ENCODE data around the gene IKZF3.

The IKZF3 gene

GRCh38 chr17:39823407-39824054 is 40.6 kb downstream of the IKZF3 start:
- Histone ChIP-seq H4K91ac (ENCODE audit: low read depth, low read length, poor library complexity) (no peak overlapping the region), H2BK5ac (ENCODE audit: low read length) (no peak overlapping the region), H3K4ac (ENCODE audit: low read length) (no peak overlapping the region), H3K36me3 (replicated peaks in 1 of 2; ENCODE audit: control insufficient read depth in 2 of 2, insufficient read depth in 2 of 2, low read length in 2 of 2) (no peaks in the 10 kb centered on the region), H3K27ac (replicated peaks; ENCODE audit: low read length) (no peak overlapping the region), H3K79me1 (ENCODE audit: low read depth, low read length) (no peaks in the 10 kb centered on the region), H4K8ac (ENCODE audit: low read depth, low read length) (no peak overlapping the region), H3K14ac (ENCODE audit: low read length) (no peak overlapping the region), H3K4me1 (ENCODE audit: control insufficient read depth in 2 of 2, insufficient read depth in 1 of 2, low read depth in 1 of 2, low read length in 2 of 2) (peaks cover 0 to 4% of the 10 kb centered on the region in 2 donors), H2AK5ac (ENCODE audit: low read depth, low read length) (no peak overlapping the region), H2BK12ac (ENCODE audit: low read length) (no peak overlapping the region), H2BK120ac (ENCODE audit: low read depth, low read length) (no peak overlapping the region), H3K23ac (ENCODE audit: low read depth, low read length, poor library complexity) (no peak overlapping the region), H3K18ac (ENCODE audit: low read length) (no peak overlapping the region), H2AFZ (ENCODE audit: low read length) (no peak overlapping the region), H2BK15ac (ENCODE audit: low read length) (no peak overlapping the region), H3K9ac (ENCODE audit: low read depth, low read length, poor library complexity) (no peak overlapping the region), H3K4me2 (ENCODE audit: insufficient read depth, low read length, poor library complexity, severe bottlenecking) (no peak overlapping the region), H3K9me3 (replicated peaks in 1 of 2; ENCODE audit: control insufficient read depth in 2 of 2, insufficient read depth in 1 of 2, low read depth in 1 of 2, low read length in 2 of 2) (peaks cover 5 to 10% of the 10 kb centered on the region in 2 donors), H3K27me3 (ENCODE audit: control insufficient read depth in 3 of 3, insufficient read depth in 3 of 3, low read depth in 1 of 3, low read length in 3 of 3) (no peaks in the 10 kb centered on the region), H3K4me3 (ENCODE audit: low read length in 2 of 2) (peak overlapping the region in 1 of 2 donors; percentile 34)
- DNase-seq (ENCODE audit: low spot score), result no peak
- WGBS, 2 donors (ENCODE audit: extremely low coverage in 2 of 2, insufficient read length in 2 of 2, insufficient replicate concordance in 1 of 2), result no CpG with 5 or more reads among the region's 5 CpGs

- Histone ChIP-seq H3K4me3 (ENCODE audit: low read length in 2 of 2) (no peak overlapping the region), H2BK5ac (ENCODE audit: low read length) (no peak overlapping the region)
These were observed 42.1 kb downstream of the IKZF3 start for GRCh38 chr17:39822051-39822451.

GRCh38 chr17:39820987-39821386 is 43.1 kb downstream of the IKZF3 start:
- no CpG with 5 or more reads among the region's 2 CpGs for WGBS, 2 donors (ENCODE audit: extremely low coverage in 2 of 2, insufficient read length in 2 of 2, insufficient replicate concordance in 1 of 2)
- Histone ChIP-seq H2BK12ac (ENCODE audit: low read length) (no peak overlapping the region), H2BK15ac (ENCODE audit: low read length) (no peak overlapping the region)

More at GRCh38 chr17:39822051-39822451, 42.1 kb downstream of the IKZF3 start:
- no peak overlapping the region for H2AK5ac ChIP-seq (ENCODE audit: low read depth, low read length)
- no peak overlapping the region for H3K9ac ChIP-seq (ENCODE audit: low read depth, low read length, poor library complexity)
- no peak overlapping the region for H3K23ac ChIP-seq (ENCODE audit: low read depth, low read length, poor library complexity)
- no peak overlapping the region for H2AFZ ChIP-seq (ENCODE audit: low read length)
- WGBS, 2 donors (ENCODE audit: extremely low coverage in 2 of 2, insufficient read length in 2 of 2, insufficient replicate concordance in 1 of 2), result no CpG with 5 or more reads among the region's 2 CpGs
- H3K14ac ChIP-seq (ENCODE audit: low read length), result no peak overlapping the region
- H2BK15ac ChIP-seq (ENCODE audit: low read length), result no peak overlapping the region
- peaks cover 0 to 4% of the 10 kb centered on the region in 2 donors for H3K4me1 ChIP-seq (ENCODE audit: control insufficient read depth in 2 of 2, insufficient read depth in 1 of 2, low read depth in 1 of 2, low read length in 2 of 2)
- H3K4me2 ChIP-seq (ENCODE audit: insufficient read depth, low read length, poor library complexity, severe bottlenecking), result no peak overlapping the region
- no peaks in the 10 kb centered on the region for H3K36me3 ChIP-seq (replicated peaks in 1 of 2; ENCODE audit: control insufficient read depth in 2 of 2, insufficient read depth in 2 of 2, low read length in 2 of 2)
- H3K27ac ChIP-seq (replicated peaks; ENCODE audit: low read length), result no peak overlapping the region
- H3K79me1 ChIP-seq (ENCODE audit: low read depth, low read length), result no peaks in the 10 kb centered on the region
- H2BK12ac ChIP-seq (ENCODE audit: low read length), result no peak overlapping the region
- no peak overlapping the region for H4K91ac ChIP-seq (ENCODE audit: low read depth, low read length, poor library complexity)
- DNase-seq (ENCODE audit: low spot score), result no peak
- peaks cover 5 to 10% of the 10 kb centered on the region in 2 donors for H3K9me3 ChIP-seq (replicated peaks in 1 of 2; ENCODE audit: control insufficient read depth in 2 of 2, insufficient read depth in 1 of 2, low read depth in 1 of 2, low read length in 2 of 2)
- H2BK120ac ChIP-seq (ENCODE audit: low read depth, low read length), result no peak overlapping the region
- no peak overlapping the region for H4K8ac ChIP-seq (ENCODE audit: low read depth, low read length)
- no peak overlapping the region for H3K4ac ChIP-seq (ENCODE audit: low read length)
- H3K27me3 ChIP-seq (ENCODE audit: control insufficient read depth in 3 of 3, insufficient read depth in 3 of 3, low read depth in 1 of 3, low read length in 3 of 3), result no peaks in the 10 kb centered on the region
- no peak overlapping the region for H3K18ac ChIP-seq (ENCODE audit: low read length)

GRCh38 chr17:39820541-39820940 is 43.6 kb downstream of the IKZF3 start:
- Histone ChIP-seq H2BK15ac (ENCODE audit: low read length) (no peak overlapping the region), H3K79me1 (ENCODE audit: low read depth, low read length) (no peaks in the 10 kb centered on the region), H3K4me2 (ENCODE audit: insufficient read depth, low read length, poor library complexity, severe bottlenecking) (no peak overlapping the region), H3K23ac (ENCODE audit: low read depth, low read length, poor library complexity) (no peak overlapping the region), H3K18ac (ENCODE audit: low read length) (no peak overlapping the region), H4K91ac (ENCODE audit: low read depth, low read length, poor library complexity) (no peak overlapping the region), H3K9ac (ENCODE audit: low read depth, low read length, poor library complexity) (no peak overlapping the region), H3K4me1 (ENCODE audit: control insufficient read depth in 2 of 2, insufficient read depth in 1 of 2, low read depth in 1 of 2, low read length in 2 of 2) (peaks cover 0 to 4% of the 10 kb centered on the region in 2 donors), H2BK12ac (ENCODE audit: low read length) (peak overlapping the region; percentile 3), H3K27ac (replicated peaks; ENCODE audit: low read length) (no peak overlapping the region), H2AK5ac (ENCODE audit: low read depth, low read length) (no peak overlapping the region), H2BK120ac (ENCODE audit: low read depth, low read length) (no peak overlapping the region), H2BK5ac (ENCODE audit: low read length) (no peak overlapping the region), H3K36me3 (replicated peaks in 1 of 2; ENCODE audit: control insufficient read depth in 2 of 2, insufficient read depth in 2 of 2, low read length in 2 of 2) (no peaks in the 10 kb centered on the region), H3K27me3 (ENCODE audit: control insufficient read depth in 3 of 3, insufficient read depth in 3 of 3, low read depth in 1 of 3, low read length in 3 of 3) (peaks cover 0 to 1% (median 0%) of the 10 kb centered on the region in 3 experiments), H2AFZ (ENCODE audit: low read length) (no peak overlapping the region), H3K4me3 (ENCODE audit: low read length in 2 of 2) (no peak overlapping the region), H4K8ac (ENCODE audit: low read depth, low read length) (no peak overlapping the region), H3K14ac (ENCODE audit: low read length) (no peak overlapping the region), H3K9me3 (replicated peaks in 1 of 2; ENCODE audit: control insufficient read depth in 2 of 2, insufficient read depth in 1 of 2, low read depth in 1 of 2, low read length in 2 of 2) (peaks cover 5 to 10% of the 10 kb centered on the region in 2 donors), H3K4ac (ENCODE audit: low read length) (no peak overlapping the region)
- WGBS, 2 donors (ENCODE audit: extremely low coverage in 2 of 2, insufficient read length in 2 of 2, insufficient replicate concordance in 1 of 2), result no CpG with 5 or more reads among the region's 4 CpGs
- DNase-seq (ENCODE audit: low spot score), result peak; percentile 17

More at GRCh38 chr17:39820987-39821386, 43.1 kb downstream of the IKZF3 start:
- Histone ChIP-seq H2AK5ac (ENCODE audit: low read depth, low read length) (no peak overlapping the region), H3K79me1 (ENCODE audit: low read depth, low read length) (no peaks in the 10 kb centered on the region), H2BK5ac (ENCODE audit: low read length) (no peak overlapping the region), H4K8ac (ENCODE audit: low read depth, low read length) (no peak overlapping the region), H4K91ac (ENCODE audit: low read depth, low read length, poor library complexity) (no peak overlapping the region), H3K4me1 (ENCODE audit: control insufficient read depth in 2 of 2, insufficient read depth in 1 of 2, low read depth in 1 of 2, low read length in 2 of 2) (peaks cover 0 to 4% of the 10 kb centered on the region in 2 donors), H2AFZ (ENCODE audit: low read length) (no peak overlapping the region), H3K4me2 (ENCODE audit: insufficient read depth, low read length, poor library complexity, severe bottlenecking) (no peak overlapping the region), H3K36me3 (replicated peaks in 1 of 2; ENCODE audit: control insufficient read depth in 2 of 2, insufficient read depth in 2 of 2, low read length in 2 of 2) (no peaks in the 10 kb centered on the region), H3K9ac (ENCODE audit: low read depth, low read length, poor library complexity) (no peak overlapping the region), H3K4me3 (ENCODE audit: low read length in 2 of 2) (no peak overlapping the region), H3K18ac (ENCODE audit: low read length) (no peak overlapping the region), H3K27me3 (ENCODE audit: control insufficient read depth in 3 of 3, insufficient read depth in 3 of 3, low read depth in 1 of 3, low read length in 3 of 3) (no peaks in the 10 kb centered on the region), H3K27ac (replicated peaks; ENCODE audit: low read length) (no peak overlapping the region), H2BK120ac (ENCODE audit: low read depth, low read length) (no peak overlapping the region), H3K14ac (ENCODE audit: low read length) (no peak overlapping the region), H3K9me3 (replicated peaks in 1 of 2; ENCODE audit: control insufficient read depth in 2 of 2, insufficient read depth in 1 of 2, low read depth in 1 of 2, low read length in 2 of 2) (peaks cover 5 to 10% of the 10 kb centered on the region in 2 donors), H3K4ac (ENCODE audit: low read length) (no peak overlapping the region), H3K23ac (ENCODE audit: low read depth, low read length, poor library complexity) (no peak overlapping the region)
- DNase-seq (ENCODE audit: low spot score), result no peak
